ENCODE results near the gene SLC40A1. TPM values are rescaled to one million over a fixed set of nuclear protein-coding genes. Genes with fewer than 3 reads are reported as not detected.

Gene SLC40A1
- total RNA-seq, 1 experiment from 2014 or later, result not detected

- Histone ChIP-seq H2BK12ac (ENCODE audit: insufficient read length, low read depth, low read length) (no peak overlapping the region), H3T11ph (ENCODE audit: low read length) (no peak overlapping the region), H3K4me1 (ENCODE audit: insufficient read depth, low read length) (no peaks in the 10 kb centered on the region), H4K8ac (replicated peaks; ENCODE audit: insufficient read length, low read depth, low read length) (no peak overlapping the region), H3K4me2 (ENCODE audit: insufficient read depth, insufficient read length, low read length) (no peak overlapping the region), H3K56ac (ENCODE audit: insufficient read length, low read depth, low read length) (no peak overlapping the region), H2BK5ac (ENCODE audit: insufficient read length, low read length) (no peak overlapping the region), H3K27ac (ENCODE audit: insufficient read length, low read depth, low read length) (no peak overlapping the region), H3K23ac (ENCODE audit: insufficient read length, low read depth, low read length) (no peak overlapping the region), H3K79me2 (ENCODE audit: insufficient read depth, low read length) (no peaks in the 10 kb centered on the region), H3K27me3 (ENCODE audit: insufficient read depth, low read length) (no peaks in the 10 kb centered on the region), H4K91ac (ENCODE audit: insufficient read length, low read depth, low read length) (no peak overlapping the region), H2BK120ac (ENCODE audit: low read depth, low read length, poor library complexity, severe bottlenecking) (no peak overlapping the region), H4K5ac (ENCODE audit: insufficient read length, low read depth, low read length) (no peak overlapping the region), H3K14ac (ENCODE audit: insufficient read depth, low read length) (no peak overlapping the region), H3K9ac (ENCODE audit: extremely low read depth, insufficient read length, low read length) (no peak overlapping the region), H3K9me3 (ENCODE audit: control insufficient read depth, low read depth, low read length) (no peaks in the 10 kb centered on the region), H4K20me1 (ENCODE audit: control insufficient read depth, insufficient read depth, insufficient read length) (no peaks in the 10 kb centered on the region), H3K4ac (ENCODE audit: low read depth, low read length) (no peak overlapping the region), H2AK5ac (ENCODE audit: insufficient read length, low read length) (no peak overlapping the region), H3K79me1 (ENCODE audit: insufficient read depth, low read depth, low read length, poor library complexity, severe bottlenecking) (no peaks in the 10 kb centered on the region), H2AFZ (ENCODE audit: low read length) (no peak overlapping the region), H3K23me2 (ENCODE audit: insufficient read length, low read depth, low read length, poor library complexity, severe bottlenecking) (no peaks in the 10 kb centered on the region), H3K18ac (ENCODE audit: insufficient read length, low read depth, low read length) (no peak overlapping the region), H2BK20ac (ENCODE audit: low read depth, low read length, poor library complexity, severe bottlenecking) (no peak overlapping the region), H2BK15ac (ENCODE audit: low read depth, low read length) (no peak overlapping the region)
- Mint-ChIP-seq H3K27me3 (ENCODE audit: low read depth) (no peaks in the 10 kb centered on the region; the same call in 1 of the 2 replicates), H3K9me3 (no peaks in the 10 kb centered on the region), H3K4me1 (no peaks in the 10 kb centered on the region), H3K36me3 (ENCODE audit: insufficient read depth in 1 of 3, low read depth in 3 of 3) (no peaks in the 10 kb centered on the region), H3K27ac (no peak overlapping the region), H3K4me3 (no peak overlapping the region)
- no CpG with 5 or more reads among the region's 2 CpGs for WGBS (ENCODE audit: extremely low coverage, insufficient read length, low lambda C conversion rate)
- TF ChIP-seq CTCF (conservative IDR thresholded peaks at IDR 0.05), result no peak
- no peak for DNase-seq
Observed at GRCh38 chr2:189608795-189609422, 28.3 kb upstream of the SLC40A1 start.
